Astrocyte of the cerebellum (primary cell): ENCODE measurements around the gene PLD1.

Experiments used
- DNase-seq: peaks from one replicate; pipeline ENCODE4 v3.0.0-alpha.2; 2011; ENCODE audit warnings: low read depth
- H3K4me3 ChIP-seq: 2 replicates; pipeline ENCODE4 v1.5.1; 2011; ENCODE audit warnings: mild to moderate bottlenecking, low read depth, low read length, moderate library complexity
- CTCF ChIP-seq: IDR thresholded peaks from 2 replicates; pipeline ENCODE4 v1.5.1; 2012; ENCODE audit warnings: low read length, low read depth, moderate library complexity, mild to moderate bottlenecking; ENCODE audit errors: missing control alignments
- in situ Hi-C: cut with HindIII; loops from 2 replicates; pipeline ENCODE4 v1.10.0; 2017; ENCODE audit warnings: low sequenced_read_pairs

The PLD1 gene

GRCh38 chr3:171684221-171684620 is 126.1 kb downstream of the PLD1 start:
- in situ Hi-C loops: no loop called here
- DNase-seq: no peak
- no peak overlapping the region for H3K4me3 ChIP-seq
- TF ChIP-seq CTCF: no peak

- in situ Hi-C loops: no loop called here
- H3K4me3 ChIP-seq: no peak overlapping the region
- TF ChIP-seq CTCF: no peak
- DNase-seq: no peak
Observed at GRCh38 chr3:171682743-171683142, 127.5 kb downstream of the PLD1 start.

- no peak for TF ChIP-seq CTCF
- in situ Hi-C loops: no loop called here
- no peak overlapping the region for H3K4me3 ChIP-seq
- no peak for DNase-seq
Observed at GRCh38 chr3:171680726-171681411, 129.4 kb downstream of the PLD1 start.

GRCh38 chr3:171678971-171679492 is 131.3 kb downstream of the PLD1 start:
- TF ChIP-seq CTCF: no peak
- in situ Hi-C loops: no loop called here
- no peak for DNase-seq
- no peak overlapping the region for H3K4me3 ChIP-seq

- in situ Hi-C loops: no loop called here
- no peak for DNase-seq
- H3K4me3 ChIP-seq: no peak overlapping the region
- TF ChIP-seq CTCF: no peak
Observed at GRCh38 chr3:171677706-171678105, 132.6 kb downstream of the PLD1 start.

GRCh38 chr3:171676601-171677175 is 133.6 kb downstream of the PLD1 start:
- in situ Hi-C loops: no loop called here
- TF ChIP-seq CTCF: no peak
- H3K4me3 ChIP-seq: no peak overlapping the region
- DNase-seq: no peak
